ENCODE measurements around the gene UNC13B. TPM values are rescaled to one million over a fixed set of nuclear protein-coding genes. Genes with fewer than 3 reads are reported as not detected.

UNC13B gene
- total RNA-seq, 1 experiment from 2014 or later = 48.2 TPM

GRCh38 chr9:35342221-35342958 lies 180.6 kb downstream of the UNC13B start:
- H4K8ac ChIP-seq (replicated peaks; ENCODE audit: insufficient read length, low read depth, low read length) = no peak overlapping the region
- Mint-ChIP-seq H3K9me3 (no peaks in the 10 kb centered on the region), H3K27me3 (ENCODE audit: low read depth) (no peaks in the 10 kb centered on the region), H3K4me3 (no peak overlapping the region), H3K27ac (no peak overlapping the region), H3K4me1 (peaks cover 7% of the 10 kb centered on the region in 2 experiments), H3K36me3 (ENCODE audit: insufficient read depth in 1 of 3, low read depth in 3 of 3) (no peaks in the 10 kb centered on the region)
- H2BK12ac ChIP-seq (ENCODE audit: insufficient read length, low read depth, low read length) = no peak overlapping the region
- H4K5ac ChIP-seq (ENCODE audit: insufficient read length, low read depth, low read length) = no peak overlapping the region
- no peak overlapping the region for H3K56ac ChIP-seq (ENCODE audit: insufficient read length, low read depth, low read length)
- H3K9me3 ChIP-seq (ENCODE audit: control insufficient read depth, low read depth, low read length) = no peaks in the 10 kb centered on the region
- no peak overlapping the region for H2BK5ac ChIP-seq (ENCODE audit: insufficient read length, low read length)
- no peaks in the 10 kb centered on the region for H3K23me2 ChIP-seq (ENCODE audit: insufficient read length, low read depth, low read length, poor library complexity, severe bottlenecking)
- H3K79me1 ChIP-seq (ENCODE audit: insufficient read depth, low read depth, low read length, poor library complexity, severe bottlenecking) = no peaks in the 10 kb centered on the region
- H3T11ph ChIP-seq (ENCODE audit: low read length) = no peak overlapping the region
- no peak overlapping the region for H3K14ac ChIP-seq (ENCODE audit: insufficient read depth, low read length)
- TF ChIP-seq CTCF (conservative IDR thresholded peaks at IDR 0.05) = no peak
- H2AK5ac ChIP-seq (ENCODE audit: insufficient read length, low read length) = no peak overlapping the region
- H2AFZ ChIP-seq (ENCODE audit: low read length) = no peak overlapping the region
- no peak overlapping the region for H3K18ac ChIP-seq (ENCODE audit: insufficient read length, low read depth, low read length)
- H4K91ac ChIP-seq (ENCODE audit: insufficient read length, low read depth, low read length) = no peak overlapping the region
- no peak overlapping the region for H3K4me2 ChIP-seq (ENCODE audit: insufficient read depth, insufficient read length, low read length)
- H2BK120ac ChIP-seq (ENCODE audit: low read depth, low read length, poor library complexity, severe bottlenecking) = no peak overlapping the region
- no peaks in the 10 kb centered on the region for H4K20me1 ChIP-seq (ENCODE audit: control insufficient read depth, insufficient read depth, insufficient read length)
- no CpG with 5 or more reads among the region's 4 CpGs for WGBS (ENCODE audit: extremely low coverage, insufficient read length, low lambda C conversion rate)
- H3K9ac ChIP-seq (ENCODE audit: extremely low read depth, insufficient read length, low read length) = no peak overlapping the region
- no peak overlapping the region for H3K4ac ChIP-seq (ENCODE audit: low read depth, low read length)
- no peak overlapping the region for H2BK20ac ChIP-seq (ENCODE audit: low read depth, low read length, poor library complexity, severe bottlenecking)
- no peaks in the 10 kb centered on the region for H3K27me3 ChIP-seq (ENCODE audit: insufficient read depth, low read length)
- no peak for DNase-seq
- H3K27ac ChIP-seq (ENCODE audit: insufficient read length, low read depth, low read length) = no peak overlapping the region
- no peaks in the 10 kb centered on the region for H3K4me1 ChIP-seq (ENCODE audit: insufficient read depth, low read length)
- H3K79me2 ChIP-seq (ENCODE audit: insufficient read depth, low read length) = no peaks in the 10 kb centered on the region
- no peak overlapping the region for H3K23ac ChIP-seq (ENCODE audit: insufficient read length, low read depth, low read length)
- no peak overlapping the region for H2BK15ac ChIP-seq (ENCODE audit: low read depth, low read length)
